Astrocyte (in vitro differentiated cells and primary cell): Measurements from ENCODE around the gene VEGFA.

Source experiments
- CTCF ChIP-seq: IDR thresholded peaks from 2 replicates; pipeline ENCODE4 v1.5.1; 2011; ENCODE audit warnings: low read depth, mild to moderate bottlenecking, inconsistent platforms, low read length, moderate library complexity; ENCODE audit not compliant: insufficient read depth
- EZH2 ChIP-seq: IDR thresholded peaks from 2 replicates; pipeline ENCODE4 v1.6.1; 2012; ENCODE audit warnings: mild to moderate bottlenecking, low read length, inconsistent platforms; ENCODE audit not compliant: insufficient read depth

- TF ChIP-seq CTCF (no peak), EZH2 (no peak)
These were observed 4.2 kb downstream of the VEGFA start for GRCh38 chr6:43773980-43774775.
